ENCODE data around the gene L1CAM. TPM values are rescaled to one million over a fixed set of nuclear protein-coding genes. Genes with fewer than 3 reads are reported as not detected.

The L1CAM gene
- total and polyA plus RNA-seq, 4 experiments from 2014 or later = 0.26 to 1.8 (median 0.80) TPM

DNA sequence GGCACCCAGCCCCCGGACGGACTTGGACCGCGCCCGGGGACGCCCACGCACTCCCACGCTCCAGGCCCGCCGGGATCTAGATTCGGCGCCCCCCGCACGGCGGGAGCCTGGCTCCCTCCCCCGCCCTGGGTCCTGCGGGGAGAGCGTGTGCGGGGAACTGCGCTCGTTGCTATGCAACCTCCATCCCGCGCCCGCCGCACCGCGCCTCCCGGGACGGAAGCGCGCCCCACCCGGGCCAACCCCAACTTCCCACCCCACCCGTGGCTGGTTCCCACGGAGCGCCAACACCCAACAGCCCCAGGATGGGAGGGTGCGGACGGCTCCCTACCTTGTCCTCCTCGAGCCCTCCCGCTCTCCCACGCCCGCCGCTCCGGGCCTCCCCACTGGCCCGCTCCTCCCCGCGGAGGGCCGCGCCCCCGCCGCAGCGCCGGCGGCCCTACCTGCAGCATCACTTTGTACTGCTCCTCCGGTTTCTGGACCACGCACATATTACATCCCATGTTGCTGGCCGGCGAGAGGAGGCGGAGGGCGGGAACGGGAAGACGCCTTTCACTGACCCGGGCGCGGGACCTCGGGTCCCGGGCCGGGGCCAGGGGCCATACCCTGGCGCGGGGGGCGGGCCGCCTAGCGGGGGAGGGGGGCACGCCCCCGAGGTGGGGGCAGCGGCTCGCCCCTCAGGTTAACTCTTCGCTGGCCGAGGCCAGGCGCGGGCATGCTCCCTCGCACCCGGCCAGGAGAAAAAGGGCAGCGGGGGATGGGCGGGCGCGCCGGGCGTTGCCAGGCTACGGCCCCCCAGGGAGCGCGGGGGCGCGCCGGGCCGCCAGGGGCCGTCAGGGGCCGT lies 56.0 kb downstream of the L1CAM start, which contains the start of gene PDZD4:
Gene PDZD4, minus strand, starts transcription at position 746 of the 841 bp plus-strand sequence. Its CDS starts 246 bp downstream, at position 500.
- H3K9me3 ChIP-seq (ENCODE audit: control insufficient read depth in 1 of 2, low read length in 2 of 2) = no peaks in the 10 kb centered on the region
- H3K4me1 ChIP-seq (ENCODE audit: insufficient read depth, low read length) = peaks cover 21% of the 10 kb centered on the region
- Mint-ChIP-seq H3K27ac (peak within 1 kb of the TSS in 6 of 7 donors; percentile 48 to 75 (median 67)), H3K36me3 (no peaks in the 10 kb centered on the region), H3K27me3 (no peaks in the 10 kb centered on the region), H3K4me3 (peak within 1 kb of the TSS; percentile 62 to 83 (median 78)), H3K4me1 (peaks cover 15 to 39% (median 22%) of the 10 kb centered on the region in 4 donors), H3K9me3 (no peaks in the 10 kb centered on the region)
- no peaks in the 10 kb centered on the region for H3K36me3 ChIP-seq (ENCODE audit: insufficient read depth, low read length)
- H3K4me3 ChIP-seq (ENCODE audit: low read length in 2 of 2) = peak within 1 kb of the TSS in 1 of 2 donors; percentile 35
- intact Hi-C loops (cut with micrococcal nuclease) = loop anchor here (10.0 kb wide), 1 partner anchor 55 kb away; the partner anchor contains the start of gene L1CAM
- ChIA-PET CTCF (ENCODE audit: partially characterized antibody) (no interaction called here), POLR2A (ENCODE audit: partially characterized antibody) (no interaction called here)
- peak within 1 kb of the TSS; percentile 9 for H3K27ac ChIP-seq (ENCODE audit: low read depth, low read length)
- no peaks in the 10 kb centered on the region for H3K27me3 ChIP-seq (ENCODE audit: insufficient read depth, low read length)
- peak in 4 of 5 donors; percentile 18 to 45 (median 26) for DNase-seq

GRCh38 chrX:153829549-153829798 lies 56.5 kb downstream of the L1CAM start:
- intact Hi-C loops (cut with micrococcal nuclease) = loop anchor here (10.0 kb wide), 1 partner anchor 55 kb away; the partner anchor contains the start of gene L1CAM

GRCh38 chrX:153828723-153829548 lies 57.0 kb downstream of the L1CAM start:
- no peak overlapping the region for H3K27ac ChIP-seq (ENCODE audit: low read depth, low read length)
- Mint-ChIP-seq H3K4me3 (peak overlapping the region; percentile 62 to 83 (median 76)), H3K27me3 (no peaks in the 10 kb centered on the region), H3K27ac (peak overlapping the region in 6 of 7 donors; percentile 48 to 73 (median 67)), H3K9me3 (no peaks in the 10 kb centered on the region), H3K4me1 (peaks cover 16 to 48% (median 27%) of the 10 kb centered on the region in 4 donors), H3K36me3 (no peaks in the 10 kb centered on the region)
- H3K4me1 ChIP-seq (ENCODE audit: insufficient read depth, low read length) = peaks cover 23% of the 10 kb centered on the region
- ChIA-PET CTCF (ENCODE audit: partially characterized antibody) (no interaction called here), POLR2A (ENCODE audit: partially characterized antibody) (interaction anchor here (1.1 to 1.5 kb wide), 2 partner anchors 98 to 99 kb away, joined by 3 read pairs; no protein-coding TSS in a partner anchor)
- DNase-seq = no peak
- no peaks in the 10 kb centered on the region for H3K9me3 ChIP-seq (ENCODE audit: control insufficient read depth in 1 of 2, low read length in 2 of 2)
- no peaks in the 10 kb centered on the region for H3K36me3 ChIP-seq (ENCODE audit: insufficient read depth, low read length)
- H3K4me3 ChIP-seq (ENCODE audit: low read length in 2 of 2) = peak overlapping the region in 1 of 2 donors; percentile 35
- intact Hi-C loops (cut with micrococcal nuclease) = loop anchor here (10.0 kb wide), 1 partner anchor 56 kb away; the partner anchor contains the start of gene L1CAM
- H3K27me3 ChIP-seq (ENCODE audit: insufficient read depth, low read length) = no peaks in the 10 kb centered on the region

More at GRCh38 chrX:153829549-153829798, 56.5 kb downstream of the L1CAM start:
- DNase-seq = no peak
- Mint-ChIP-seq H3K36me3 (no peaks in the 10 kb centered on the region), H3K27me3 (no peaks in the 10 kb centered on the region), H3K27ac (peak overlapping the region in 6 of 7 donors; percentile 48 to 73 (median 67)), H3K4me3 (peak overlapping the region; percentile 62 to 83 (median 76)), H3K9me3 (no peaks in the 10 kb centered on the region), H3K4me1 (peaks cover 15 to 42% (median 23%) of the 10 kb centered on the region in 4 donors)
- ChIA-PET CTCF (ENCODE audit: partially characterized antibody) (no interaction called here), POLR2A (ENCODE audit: partially characterized antibody) (no interaction called here)
- H3K4me3 ChIP-seq (ENCODE audit: low read length in 2 of 2) = peak overlapping the region in 1 of 2 donors; percentile 35
- no peaks in the 10 kb centered on the region for H3K27me3 ChIP-seq (ENCODE audit: insufficient read depth, low read length)
- H3K36me3 ChIP-seq (ENCODE audit: insufficient read depth, low read length) = no peaks in the 10 kb centered on the region
- peaks cover 21% of the 10 kb centered on the region for H3K4me1 ChIP-seq (ENCODE audit: insufficient read depth, low read length)
- no peak overlapping the region for H3K27ac ChIP-seq (ENCODE audit: low read depth, low read length)
- no peaks in the 10 kb centered on the region for H3K9me3 ChIP-seq (ENCODE audit: control insufficient read depth in 1 of 2, low read length in 2 of 2)

GRCh38 chrX:153828308-153828707 lies 57.7 kb downstream of the L1CAM start:
- Mint-ChIP-seq H3K4me3 (peak overlapping the region in 5 of 8 donors; percentile 34 to 45 (median 36)), H3K9me3 (no peaks in the 10 kb centered on the region), H3K27me3 (no peaks in the 10 kb centered on the region), H3K4me1 (peaks cover 20 to 53% (median 31%) of the 10 kb centered on the region in 4 donors), H3K27ac (peak overlapping the region in 1 of 7 donors; percentile 66), H3K36me3 (no peaks in the 10 kb centered on the region)
- Histone ChIP-seq H3K4me3 (ENCODE audit: low read length in 2 of 2) (no peak overlapping the region), H3K27me3 (ENCODE audit: insufficient read depth, low read length) (no peaks in the 10 kb centered on the region), H3K9me3 (ENCODE audit: control insufficient read depth in 1 of 2, low read length in 2 of 2) (no peaks in the 10 kb centered on the region), H3K27ac (ENCODE audit: low read depth, low read length) (no peak overlapping the region), H3K36me3 (ENCODE audit: insufficient read depth, low read length) (no peaks in the 10 kb centered on the region), H3K4me1 (ENCODE audit: insufficient read depth, low read length) (peaks cover 27% of the 10 kb centered on the region)
- intact Hi-C loops (cut with micrococcal nuclease) = loop anchor here (10.0 kb wide), 1 partner anchor 56 kb away; the partner anchor contains the start of gene L1CAM
- ChIA-PET POLR2A (ENCODE audit: partially characterized antibody) (interaction anchor here (1.1 to 1.5 kb wide), 2 partner anchors 99 to 100 kb away, joined by 3 read pairs; no protein-coding TSS in a partner anchor), CTCF (ENCODE audit: partially characterized antibody) (interaction anchor here (0.8 kb wide), 1 partner anchor 101 kb away, joined by 3 read pairs; no protein-coding TSS in a partner anchor)
- no peak for DNase-seq

DNA sequence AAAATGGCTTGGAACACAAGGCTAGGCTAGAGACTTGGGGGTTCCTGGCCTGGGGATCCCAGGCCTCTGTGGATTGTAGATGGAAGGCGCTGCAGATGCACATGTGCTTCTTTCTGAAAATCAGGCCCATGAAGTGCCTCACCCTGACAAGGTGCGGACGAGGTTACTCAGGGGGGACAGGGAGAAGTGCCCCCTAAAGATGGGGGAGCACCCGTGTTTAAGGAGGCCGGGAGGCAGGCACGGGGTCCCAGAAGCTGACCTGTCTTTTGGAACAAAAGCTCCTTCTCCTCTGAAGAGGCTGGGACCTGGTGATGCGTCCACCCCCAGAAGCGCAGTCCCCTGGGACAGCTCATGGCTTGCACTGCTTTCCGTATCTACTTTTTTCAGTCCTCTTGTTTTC lies 58.1 kb downstream of the L1CAM start:
- CTCF ChIA-PET (ENCODE audit: partially characterized antibody) = interaction anchor here (0.8 kb wide), 1 partner anchor 102 kb away, joined by 3 read pairs; no protein-coding TSS in a partner anchor
- intact Hi-C loops (cut with micrococcal nuclease) = loop anchor here (10.0 kb wide), 1 partner anchor 57 kb away; the partner anchor contains the start of gene L1CAM
- Mint-ChIP-seq H3K36me3 (no peaks in the 10 kb centered on the region), H3K27ac (peak overlapping the region in 4 of 7 donors; percentile 66 to 83 (median 80)), H3K27me3 (no peaks in the 10 kb centered on the region), H3K4me1 (peaks cover 20 to 53% (median 31%) of the 10 kb centered on the region in 4 donors), H3K9me3 (no peaks in the 10 kb centered on the region), H3K4me3 (peak overlapping the region in 6 of 8 donors; percentile 10 to 70 (median 36))
- Histone ChIP-seq H3K4me3 (ENCODE audit: low read length in 2 of 2) (no peak overlapping the region), H3K9me3 (ENCODE audit: control insufficient read depth in 1 of 2, low read length in 2 of 2) (no peaks in the 10 kb centered on the region), H3K27ac (ENCODE audit: low read depth, low read length) (no peak overlapping the region), H3K4me1 (ENCODE audit: insufficient read depth, low read length) (peaks cover 27% of the 10 kb centered on the region), H3K27me3 (ENCODE audit: insufficient read depth, low read length) (no peaks in the 10 kb centered on the region), H3K36me3 (ENCODE audit: insufficient read depth, low read length) (no peaks in the 10 kb centered on the region)
- POLR2A ChIA-PET (ENCODE audit: partially characterized antibody) = interaction anchor here (1.1 to 1.5 kb wide), 2 partner anchors 99 to 100 kb away, joined by 3 read pairs; no protein-coding TSS in a partner anchor
- no peak for DNase-seq

DNA sequence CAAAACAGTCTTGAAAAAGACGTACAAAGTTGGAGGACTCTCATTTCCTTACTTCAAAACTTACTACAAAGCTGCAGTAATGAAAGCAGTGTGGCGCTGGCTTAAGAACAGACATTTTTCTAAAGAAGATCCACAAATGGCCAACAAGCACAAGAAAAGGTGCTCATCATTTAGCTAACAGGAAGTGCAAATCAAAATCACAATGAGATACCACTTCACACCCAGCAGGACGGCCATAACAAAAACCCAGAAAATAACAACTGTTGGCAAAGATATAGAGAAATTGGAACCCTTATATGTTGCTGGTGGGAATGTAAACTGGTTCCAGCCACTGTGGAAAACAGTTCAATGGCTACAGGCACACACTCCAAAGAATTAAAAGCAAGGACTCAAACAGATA lies 59.0 kb downstream of the L1CAM start:
- intact Hi-C loops (cut with micrococcal nuclease) = loop anchor here (10.0 kb wide), 1 partner anchor 58 kb away; the partner anchor contains the start of gene L1CAM
- DNase-seq = no peak
- Mint-ChIP-seq H3K27ac (peak overlapping the region in 4 of 7 donors; percentile 37 to 85 (median 76)), H3K4me1 (peaks cover 27 to 59% (median 39%) of the 10 kb centered on the region in 4 donors), H3K4me3 (peak overlapping the region in 5 of 8 donors; percentile 4 to 70 (median 39)), H3K9me3 (no peaks in the 10 kb centered on the region), H3K36me3 (no peaks in the 10 kb centered on the region), H3K27me3 (no peaks in the 10 kb centered on the region)
- ChIA-PET CTCF (ENCODE audit: partially characterized antibody) (no interaction called here), POLR2A (ENCODE audit: partially characterized antibody) (no interaction called here)
- Histone ChIP-seq H3K4me1 (ENCODE audit: insufficient read depth, low read length) (peaks cover 35% of the 10 kb centered on the region), H3K9me3 (ENCODE audit: control insufficient read depth in 1 of 2, low read length in 2 of 2) (no peaks in the 10 kb centered on the region), H3K27me3 (ENCODE audit: insufficient read depth, low read length) (no peaks in the 10 kb centered on the region), H3K4me3 (ENCODE audit: low read length in 2 of 2) (no peak overlapping the region), H3K36me3 (ENCODE audit: insufficient read depth, low read length) (no peaks in the 10 kb centered on the region), H3K27ac (ENCODE audit: low read depth, low read length) (no peak overlapping the region)

All from CD4-positive, alpha-beta memory T cell (primary cell).